GM12872 (cell line): ENCODE measurements around the gene OSBPL3.

Experiments used
- TF ChIP-seq, protein P1 (sequence below): IDR thresholded peaks from 3 replicates; pipeline ENCODE4 v1.5.1; 2011; ENCODE audit warnings: low read depth, mild to moderate bottlenecking, low read length, moderate library complexity; ENCODE audit not compliant: insufficient read depth

OSBPL3 gene

DNA sequence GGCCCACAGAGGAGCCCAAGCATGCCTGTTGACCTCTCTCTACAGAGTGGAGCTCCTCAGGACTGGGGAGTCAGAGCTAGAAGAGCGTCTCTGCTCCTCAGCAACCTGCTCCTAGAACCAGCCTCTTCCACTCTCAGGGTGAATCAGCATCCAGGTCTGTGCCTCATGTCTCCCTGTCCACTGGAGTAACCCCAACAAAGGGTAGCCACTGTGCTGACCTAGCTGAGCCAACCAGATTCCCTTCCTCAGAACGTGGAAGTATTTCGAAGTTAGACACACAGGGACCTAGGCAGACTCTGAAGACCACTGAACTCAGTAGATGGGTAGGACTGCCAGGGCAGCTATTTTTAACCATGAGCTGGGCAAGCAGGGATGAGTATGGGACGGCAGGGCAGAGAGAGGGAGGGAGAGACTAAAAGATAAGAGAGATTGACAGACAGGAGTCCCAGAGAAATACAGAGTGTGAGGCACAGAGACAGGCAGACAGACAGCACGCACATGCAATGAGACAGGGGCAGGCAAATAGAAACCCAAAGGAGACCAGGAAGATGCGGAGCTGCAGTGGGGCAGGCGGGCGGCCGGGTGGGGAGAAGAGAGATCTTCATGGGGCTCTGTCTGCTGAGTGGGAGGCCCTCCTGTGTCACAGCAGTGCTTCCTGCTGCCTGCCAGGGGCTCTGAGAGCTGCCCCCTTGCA lies 56.7 kb downstream of the OSBPL3 start:
- TF ChIP-seq, protein P1, sequence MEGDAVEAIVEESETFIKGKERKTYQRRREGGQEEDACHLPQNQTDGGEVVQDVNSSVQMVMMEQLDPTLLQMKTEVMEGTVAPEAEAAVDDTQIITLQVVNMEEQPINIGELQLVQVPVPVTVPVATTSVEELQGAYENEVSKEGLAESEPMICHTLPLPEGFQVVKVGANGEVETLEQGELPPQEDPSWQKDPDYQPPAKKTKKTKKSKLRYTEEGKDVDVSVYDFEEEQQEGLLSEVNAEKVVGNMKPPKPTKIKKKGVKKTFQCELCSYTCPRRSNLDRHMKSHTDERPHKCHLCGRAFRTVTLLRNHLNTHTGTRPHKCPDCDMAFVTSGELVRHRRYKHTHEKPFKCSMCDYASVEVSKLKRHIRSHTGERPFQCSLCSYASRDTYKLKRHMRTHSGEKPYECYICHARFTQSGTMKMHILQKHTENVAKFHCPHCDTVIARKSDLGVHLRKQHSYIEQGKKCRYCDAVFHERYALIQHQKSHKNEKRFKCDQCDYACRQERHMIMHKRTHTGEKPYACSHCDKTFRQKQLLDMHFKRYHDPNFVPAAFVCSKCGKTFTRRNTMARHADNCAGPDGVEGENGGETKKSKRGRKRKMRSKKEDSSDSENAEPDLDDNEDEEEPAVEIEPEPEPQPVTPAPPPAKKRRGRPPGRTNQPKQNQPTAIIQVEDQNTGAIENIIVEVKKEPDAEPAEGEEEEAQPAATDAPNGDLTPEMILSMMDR = no peak

DNA sequence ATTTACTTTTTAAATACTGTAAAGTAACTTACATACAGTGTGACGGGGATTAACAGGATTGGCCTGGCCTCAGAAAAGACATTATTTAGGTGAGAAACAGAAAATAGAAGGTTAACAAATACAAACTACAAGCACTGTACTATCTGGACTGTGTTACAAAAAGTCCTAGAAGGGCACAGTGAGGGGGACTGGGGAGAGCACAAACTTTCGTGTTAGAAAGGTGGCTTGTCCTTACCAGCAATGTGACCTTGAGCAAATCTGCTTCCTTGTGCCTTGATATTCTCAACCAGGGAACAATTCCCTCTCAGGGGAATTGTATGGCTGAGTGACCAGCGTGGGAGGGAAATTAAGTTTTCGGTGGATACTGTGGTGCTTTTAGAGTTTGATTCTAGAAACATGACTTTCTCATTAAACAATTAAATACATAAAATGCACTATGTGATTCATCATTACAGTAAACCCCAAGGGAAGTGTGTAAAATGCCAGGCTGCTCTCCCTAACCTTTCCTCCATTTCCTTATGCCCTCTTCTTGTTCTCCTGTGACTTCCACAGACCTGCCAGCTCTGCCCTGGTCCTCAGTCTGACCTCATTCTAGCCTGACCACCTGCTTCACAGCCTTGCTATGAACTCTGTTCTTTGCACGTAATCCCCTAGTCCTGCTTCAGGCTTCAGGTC lies 57.7 kb downstream of the OSBPL3 start:
- TF ChIP-seq, protein P1 = no peak

DNA sequence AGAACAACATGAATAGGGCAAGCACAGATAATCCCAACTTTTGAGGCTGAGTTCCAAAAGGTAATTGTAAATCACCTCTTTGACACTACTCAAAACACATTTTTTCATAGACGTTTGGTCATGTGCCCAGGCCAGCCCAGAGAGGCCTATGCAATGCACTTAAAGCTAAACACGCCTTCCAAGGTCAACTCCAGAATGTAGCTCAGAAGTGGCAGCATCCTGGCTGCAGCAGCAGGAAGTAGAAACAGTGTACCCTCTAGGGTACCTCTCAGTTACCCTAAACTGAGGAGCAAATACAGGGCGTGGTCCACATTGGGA lies 58.7 kb downstream of the OSBPL3 start:
- TF ChIP-seq, protein P1 = no peak

DNA sequence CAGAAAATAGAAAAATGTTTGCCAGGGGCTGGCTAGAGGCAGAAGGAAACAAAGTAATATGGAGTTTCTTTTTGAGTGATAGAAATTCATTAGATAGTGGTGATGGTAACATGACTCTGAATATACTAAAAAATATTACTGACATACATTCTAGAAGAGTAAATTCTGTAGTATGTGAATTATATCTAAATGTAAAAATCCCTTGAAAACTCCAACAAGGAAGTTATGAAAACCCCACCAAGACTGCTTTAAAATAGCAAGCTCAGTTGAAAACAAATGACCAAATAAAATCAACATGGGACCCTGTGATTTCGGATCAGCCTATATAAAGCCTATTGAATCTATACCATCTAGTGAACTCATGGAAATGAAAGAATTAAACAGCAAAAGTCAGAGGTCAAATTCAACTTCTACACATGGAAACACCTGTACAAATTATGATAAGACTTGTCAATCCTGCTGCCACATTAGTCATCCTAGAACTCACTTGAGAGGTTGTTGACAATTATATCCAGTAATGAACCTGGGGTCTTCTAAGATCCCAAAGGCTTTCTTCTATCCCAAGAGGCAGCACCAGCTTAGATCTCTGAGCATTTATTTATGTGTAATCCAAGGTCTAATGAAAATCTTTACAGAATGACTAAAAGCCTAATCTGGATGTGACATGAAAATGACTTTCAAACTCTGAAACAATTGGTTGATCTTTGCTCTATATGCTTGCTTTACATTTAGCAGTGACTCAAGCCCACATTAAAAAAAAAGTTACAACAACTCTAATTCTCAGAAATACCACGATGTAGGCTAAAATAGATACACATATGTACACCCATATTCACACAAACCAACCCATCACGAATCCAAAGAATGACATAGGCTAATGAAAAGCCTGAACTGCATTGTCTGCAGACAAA lies 59.3 kb downstream of the OSBPL3 start:
- TF ChIP-seq, protein P1 = no peak

DNA sequence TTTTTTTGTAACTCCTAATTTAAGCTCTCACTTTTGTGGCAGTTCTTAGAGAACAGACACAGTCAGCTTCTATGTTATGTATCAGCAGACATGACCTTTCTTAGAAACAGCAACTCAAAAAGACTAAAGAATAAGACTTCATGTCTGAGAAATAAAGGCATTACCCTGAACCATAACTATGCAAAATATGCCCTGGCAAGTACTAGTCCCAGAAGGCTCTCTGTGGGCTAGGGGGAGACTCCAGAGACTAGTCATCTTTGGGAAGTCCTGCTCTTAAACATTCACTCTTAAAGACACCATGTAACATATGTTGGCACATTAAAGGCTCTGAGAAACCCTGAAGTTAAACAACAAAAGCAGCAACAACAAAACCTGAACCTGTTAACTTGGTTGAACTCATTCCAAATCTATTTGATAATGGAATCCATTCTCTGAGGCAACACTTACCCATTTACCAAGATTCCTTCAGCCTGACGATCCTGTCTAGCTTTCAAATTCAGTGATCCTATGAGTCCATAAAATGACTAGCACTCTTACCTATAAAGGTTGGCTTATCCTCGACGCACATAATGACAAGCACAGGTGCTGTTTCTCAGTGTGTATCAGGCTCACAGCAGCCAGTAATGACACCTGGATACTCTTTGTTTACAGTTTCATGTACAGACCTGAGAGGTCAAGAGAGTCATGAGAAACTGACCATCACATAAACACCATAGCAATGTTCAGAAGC lies 62.3 kb downstream of the OSBPL3 start:
- TF ChIP-seq, protein P1 = no peak

DNA sequence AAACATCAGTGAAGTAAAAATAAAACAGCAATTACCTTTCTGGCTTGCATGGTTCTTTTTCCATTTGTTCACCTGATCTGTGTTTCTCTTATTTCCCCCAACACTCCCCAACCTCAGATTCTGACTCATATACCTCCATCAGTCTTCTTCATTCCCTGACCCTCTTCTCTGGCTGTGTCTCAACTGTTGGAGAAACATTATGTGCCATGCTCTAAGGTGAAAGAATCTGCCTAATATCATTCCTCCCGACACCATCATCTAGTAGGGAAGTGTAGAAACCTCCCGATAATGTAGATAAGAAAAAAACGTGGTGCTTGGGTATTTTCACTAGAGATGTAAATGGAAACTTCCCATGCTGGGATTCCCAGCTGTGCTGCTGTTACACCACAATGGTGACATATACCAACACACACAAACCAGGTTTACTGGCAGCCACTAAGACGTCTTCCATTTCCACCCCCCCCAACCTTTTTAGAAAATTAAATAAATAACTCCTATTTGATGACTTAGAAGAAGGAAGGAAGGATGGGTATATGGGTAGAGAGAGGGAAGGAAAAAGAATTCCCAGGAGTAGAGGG lies 63.4 kb downstream of the OSBPL3 start:
- TF ChIP-seq, protein P1 = no peak

DNA sequence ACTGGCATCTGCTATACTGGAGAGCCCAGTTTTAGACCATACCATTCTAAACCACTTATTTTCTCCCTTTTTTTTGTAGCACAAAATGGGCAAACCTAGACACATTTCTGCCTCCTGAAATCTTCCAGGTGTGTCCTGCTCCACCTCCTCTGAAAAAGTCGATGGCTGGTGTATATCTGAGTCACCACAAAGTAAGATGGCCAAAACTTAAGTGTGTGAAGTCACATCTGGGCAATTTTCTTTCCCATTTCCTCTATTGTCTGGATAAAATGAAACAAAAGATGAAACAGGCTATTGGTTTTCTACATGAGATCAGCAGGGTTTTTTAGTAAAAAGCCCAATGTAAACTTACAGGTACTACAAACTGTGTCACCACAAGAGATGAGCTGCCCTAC lies 65.5 kb downstream of the OSBPL3 start:
- TF ChIP-seq, protein P1 = no peak
